GM12892 (cell line): ENCODE data around the gene TOM1L2.

Source experiments
- POLR2A ChIP-seq: IDR thresholded peaks from 2 replicates; pipeline ENCODE4 v1.6.1; 2011; ENCODE audit warnings: low read depth, low read length, control low read depth
- POLR2AphosphoS5 ChIP-seq: IDR thresholded peaks from 2 replicates; pipeline ENCODE4 v1.6.1; 2011; ENCODE audit warnings: low read depth, low read length, control low read depth
- TAF1 ChIP-seq: IDR thresholded peaks from 2 replicates; pipeline ENCODE4 v1.6.1; 2011; ENCODE audit warnings: low read depth, mild to moderate bottlenecking, control low read depth, low read length, borderline replicate concordance

DNA sequence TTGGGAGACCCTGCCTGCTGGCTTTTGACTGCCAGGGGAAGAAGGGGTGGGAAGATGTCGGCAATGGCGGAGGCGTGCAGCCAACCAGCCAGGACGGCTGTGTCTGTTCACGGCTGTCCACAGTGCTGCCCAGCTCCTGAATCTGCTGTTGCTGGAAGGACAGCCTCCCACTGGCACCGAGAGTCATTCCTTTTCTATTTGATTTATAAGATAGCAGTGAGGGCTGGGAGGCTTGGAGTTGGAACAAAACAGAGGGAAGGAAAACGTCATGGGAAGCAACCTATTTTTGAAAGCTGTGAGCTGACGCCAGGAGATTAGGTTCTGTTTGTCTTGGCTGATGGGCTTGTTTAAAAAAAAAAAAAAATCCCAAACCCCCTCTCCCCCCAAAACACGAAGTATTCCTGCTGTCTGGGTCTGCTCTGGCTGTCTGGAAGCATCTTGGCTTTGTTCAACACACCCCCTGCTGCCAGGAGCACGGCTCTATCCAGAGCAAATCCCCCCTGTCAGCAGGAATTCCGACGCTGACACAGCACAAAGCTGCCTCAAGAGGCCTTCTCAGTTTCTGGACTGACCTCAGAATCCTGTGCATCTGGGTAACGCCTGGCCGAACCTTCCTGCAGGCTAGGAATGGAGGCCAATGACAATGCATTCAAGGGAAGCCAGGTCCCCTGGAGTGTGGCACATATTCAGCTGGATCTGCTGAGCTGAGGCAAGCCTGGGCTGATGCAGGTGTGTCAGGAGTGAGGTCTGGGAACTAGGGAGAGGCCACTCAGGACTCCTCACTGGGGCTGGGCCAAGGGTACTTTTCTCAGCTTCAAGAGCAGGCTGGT, 94.5 kb downstream of the TOM1L2 start:
- no peak for TF ChIP-seq TAF1
- TF ChIP-seq POLR2A, result no peak
- no peak for TF ChIP-seq POLR2AphosphoS5
